ENCODE measurements around the gene GCSH. TPM values are rescaled to one million over a fixed set of nuclear protein-coding genes. Genes with fewer than 3 reads are reported as not detected.

Gene GCSH
- total RNA-seq, 1 donor from 2014 or later = 5.0 TPM

DNA sequence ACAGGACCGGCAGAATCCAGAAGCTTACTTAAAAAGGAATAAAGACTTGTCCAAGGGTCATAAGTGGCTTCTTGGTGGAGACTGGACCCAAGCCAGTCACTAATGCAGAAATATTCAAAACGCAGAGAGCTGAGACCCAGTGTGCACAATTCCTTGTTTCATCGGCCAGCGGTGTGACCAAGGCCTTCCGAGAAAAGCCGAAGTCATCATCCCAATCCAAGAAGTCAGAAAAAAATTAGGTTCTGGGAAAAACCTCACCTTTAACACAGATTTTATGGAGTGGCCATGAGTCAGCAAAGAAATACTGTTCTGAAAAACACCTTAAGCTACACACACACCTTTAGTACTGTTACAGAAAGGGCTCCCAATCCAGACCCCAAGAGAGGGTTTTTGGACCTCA, 1.0 kb upstream of the GCSH start:
- DNase-seq (ENCODE audit: low spot score in 2 of 2) = no peak
- intact Hi-C loops (cut with DNase I) = loop anchor here (5.0 to 10.0 kb wide), 2 partner anchors 192 to 345 kb away; partner anchors contain the start of gene CMIP
- no peaks in the 10 kb centered on the region for H3K36me3 ChIP-seq
- no peaks in the 10 kb centered on the region for H3K27me3 ChIP-seq
- TF ChIP-seq, protein P1, sequence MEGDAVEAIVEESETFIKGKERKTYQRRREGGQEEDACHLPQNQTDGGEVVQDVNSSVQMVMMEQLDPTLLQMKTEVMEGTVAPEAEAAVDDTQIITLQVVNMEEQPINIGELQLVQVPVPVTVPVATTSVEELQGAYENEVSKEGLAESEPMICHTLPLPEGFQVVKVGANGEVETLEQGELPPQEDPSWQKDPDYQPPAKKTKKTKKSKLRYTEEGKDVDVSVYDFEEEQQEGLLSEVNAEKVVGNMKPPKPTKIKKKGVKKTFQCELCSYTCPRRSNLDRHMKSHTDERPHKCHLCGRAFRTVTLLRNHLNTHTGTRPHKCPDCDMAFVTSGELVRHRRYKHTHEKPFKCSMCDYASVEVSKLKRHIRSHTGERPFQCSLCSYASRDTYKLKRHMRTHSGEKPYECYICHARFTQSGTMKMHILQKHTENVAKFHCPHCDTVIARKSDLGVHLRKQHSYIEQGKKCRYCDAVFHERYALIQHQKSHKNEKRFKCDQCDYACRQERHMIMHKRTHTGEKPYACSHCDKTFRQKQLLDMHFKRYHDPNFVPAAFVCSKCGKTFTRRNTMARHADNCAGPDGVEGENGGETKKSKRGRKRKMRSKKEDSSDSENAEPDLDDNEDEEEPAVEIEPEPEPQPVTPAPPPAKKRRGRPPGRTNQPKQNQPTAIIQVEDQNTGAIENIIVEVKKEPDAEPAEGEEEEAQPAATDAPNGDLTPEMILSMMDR (IDR thresholded peaks at IDR 0.05) = no peak
- peak overlapping the region in 1 of 2 donors; percentile 18 for H3K4me3 ChIP-seq
- no peaks in the 10 kb centered on the region for H3K4me1 ChIP-seq
- H3K27ac ChIP-seq = peak overlapping the region; percentile 63 to 78
- H3K9me3 ChIP-seq = no peaks in the 10 kb centered on the region

DNA sequence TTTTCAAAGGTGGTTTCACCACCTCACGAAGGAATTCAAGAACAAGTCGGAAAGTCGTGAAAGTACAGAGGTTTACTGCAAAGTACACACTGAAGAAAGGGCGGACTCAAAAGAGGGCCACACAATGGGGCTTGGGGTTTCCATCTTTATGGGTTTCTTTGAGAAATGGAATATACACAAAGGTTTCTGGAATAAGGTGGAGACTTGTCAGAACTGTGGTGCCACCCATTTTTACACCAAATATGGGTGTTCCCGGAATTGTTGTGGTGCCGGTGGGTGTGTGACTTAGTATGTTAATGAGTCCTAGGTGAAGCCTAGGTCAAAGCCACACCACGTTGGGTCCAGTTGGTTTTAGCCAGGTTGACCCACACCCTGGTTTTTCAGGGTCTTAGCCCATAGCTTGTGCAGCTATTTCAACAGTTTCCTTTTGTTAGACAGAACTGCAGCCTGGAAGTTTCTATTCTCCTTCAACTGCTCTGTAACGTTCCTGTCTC, 567 bp upstream of the GCSH start:
- TF ChIP-seq, protein P1 (IDR thresholded peaks at IDR 0.05) = no peak
- intact Hi-C loops (cut with DNase I) = loop anchor here (1.0 to 10.0 kb wide), 6 partner anchors 20 to 346 kb away; partner anchors contain the start of genes ATMIN, CMC2 and CMIP
- DNase-seq (ENCODE audit: low spot score in 2 of 2) = no peak
- no peaks in the 10 kb centered on the region for H3K4me1 ChIP-seq
- H3K36me3 ChIP-seq = no peaks in the 10 kb centered on the region
- peak overlapping the region; percentile 18 to 99 for H3K4me3 ChIP-seq
- no peaks in the 10 kb centered on the region for H3K27me3 ChIP-seq
- H3K27ac ChIP-seq = peak overlapping the region; percentile 63 to 78
- no peaks in the 10 kb centered on the region for H3K9me3 ChIP-seq

DNA sequence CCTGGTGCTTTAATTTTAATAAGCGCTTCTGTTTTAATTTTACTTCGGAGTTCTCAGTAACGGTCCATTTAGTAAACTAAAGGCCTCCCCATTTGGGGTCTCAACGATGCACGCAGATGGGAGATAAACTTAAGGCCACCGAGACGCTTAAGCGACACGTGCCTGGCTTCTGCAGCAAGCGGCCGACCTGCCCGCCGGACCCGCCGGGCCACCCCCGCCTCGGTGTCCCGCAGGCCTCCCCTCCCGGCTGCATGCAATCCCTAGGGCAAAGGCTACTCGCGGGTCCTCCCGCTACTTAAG, 592 bp downstream of the GCSH start:
- H3K27ac ChIP-seq = peak overlapping the region; percentile 78 to 84
- H3K27me3 ChIP-seq = no peaks in the 10 kb centered on the region
- intact Hi-C loops (cut with DNase I) = loop anchor here (5.0 to 10.0 kb wide), 2 partner anchors 191 to 347 kb away; partner anchors contain the start of gene CMIP
- DNase-seq (ENCODE audit: low spot score in 2 of 2) = no peak
- H3K4me1 ChIP-seq = no peaks in the 10 kb centered on the region
- TF ChIP-seq, protein P1 (IDR thresholded peaks at IDR 0.05) = no peak
- no peaks in the 10 kb centered on the region for H3K9me3 ChIP-seq
- no peaks in the 10 kb centered on the region for H3K36me3 ChIP-seq
- H3K4me3 ChIP-seq = peak overlapping the region; percentile 90 to 99

DNA sequence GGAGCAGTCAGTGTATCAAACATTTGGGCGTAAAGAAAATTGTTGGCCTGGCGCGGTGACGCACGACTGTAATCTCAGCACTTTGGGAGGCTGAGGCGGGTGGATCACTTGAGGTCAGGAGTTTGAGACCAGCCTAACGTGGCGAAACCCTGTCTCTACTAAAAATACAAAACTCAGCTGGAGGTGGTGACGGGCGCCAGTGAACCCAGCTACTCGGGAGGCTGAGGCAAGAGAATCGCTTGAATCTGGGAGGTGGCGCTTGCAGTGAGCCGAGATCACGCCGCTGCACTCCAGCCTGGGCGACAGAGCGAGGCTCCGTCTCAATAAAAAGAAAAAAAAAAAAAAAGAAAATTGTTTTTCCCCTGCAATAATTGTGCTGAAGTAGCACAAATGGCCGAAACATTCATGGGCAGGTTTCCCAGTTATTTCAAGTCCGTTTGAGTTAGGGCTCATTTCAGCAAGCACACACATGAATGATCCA, 1.4 kb downstream of the GCSH start:
- Histone ChIP-seq H3K4me3 (peak overlapping the region; percentile 22 to 99), H3K27ac (no peak overlapping the region), H3K4me1 (no peaks in the 10 kb centered on the region), H3K36me3 (no peaks in the 10 kb centered on the region), H3K9me3 (no peaks in the 10 kb centered on the region), H3K27me3 (no peaks in the 10 kb centered on the region)
- intact Hi-C loops (cut with DNase I) = loop anchor here (5.0 to 10.0 kb wide), 2 partner anchors 190 to 347 kb away; partner anchors contain the start of gene CMIP
- TF ChIP-seq, protein P1 (IDR thresholded peaks at IDR 0.05) = no peak
- no peak for DNase-seq (ENCODE audit: low spot score in 2 of 2)

DNA sequence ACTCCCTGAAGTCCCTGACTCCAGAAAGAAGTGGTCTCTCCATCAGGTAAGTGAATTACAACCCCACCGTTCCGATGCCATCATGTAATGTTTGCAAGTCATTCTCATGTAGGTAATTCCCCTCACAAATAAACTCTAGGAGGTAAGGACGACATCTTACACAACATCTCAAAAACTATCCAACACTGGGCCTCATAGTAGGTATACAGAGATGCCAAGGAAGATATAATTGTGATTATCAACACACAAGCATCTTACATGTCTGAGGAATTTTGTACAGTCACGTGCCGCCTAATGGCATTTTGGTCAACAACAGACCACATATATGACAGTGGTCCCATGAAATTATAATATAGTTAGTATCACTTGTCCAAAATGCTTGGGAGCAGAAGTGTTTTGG, 7.4 kb downstream of the GCSH start:
- intact Hi-C loops (cut with DNase I) = no loop called here
- H3K36me3 ChIP-seq = peaks cover 0 to 5% of the 10 kb centered on the region in 2 donors
- H3K27ac ChIP-seq = no peak overlapping the region
- no peak for DNase-seq (ENCODE audit: low spot score in 2 of 2)
- H3K4me1 ChIP-seq = no peaks in the 10 kb centered on the region
- H3K27me3 ChIP-seq = no peaks in the 10 kb centered on the region
- no peak overlapping the region for H3K4me3 ChIP-seq
- H3K9me3 ChIP-seq = no peaks in the 10 kb centered on the region
- TF ChIP-seq, protein P1 (IDR thresholded peaks at IDR 0.05) = no peak
